ENCODE data around the gene PHF10. TPM values are rescaled to one million over a fixed set of nuclear protein-coding genes. Genes with fewer than 3 reads are reported as not detected.

PHF10 gene
- total and polyA plus RNA-seq, 2 donors (not counting 3 experiments of a cell fraction or from before 2014, with no cell fraction given), result 19.1 to 62.4 TPM

DNA sequence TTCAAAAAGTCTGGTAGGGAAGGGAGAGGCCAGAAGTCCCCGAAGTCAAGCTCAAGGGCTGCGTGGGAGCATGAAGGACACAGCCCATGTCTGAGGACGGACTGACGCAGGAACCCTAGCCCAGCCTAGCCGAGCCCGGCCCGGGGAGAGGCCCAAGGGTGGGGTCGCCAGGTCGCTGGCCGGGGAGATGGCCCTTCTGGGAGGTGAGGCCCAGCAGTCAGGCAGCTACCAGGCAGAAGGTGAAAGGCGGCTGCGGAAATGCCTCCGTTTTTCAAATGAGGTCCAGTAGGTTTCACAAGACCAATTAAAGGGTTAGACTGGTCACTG is 67.1 kb downstream of the PHF10 start:
- FAIRE-seq (no peak), DNase-seq (ENCODE audit: low read depth, low spot score) (no peak)
- no peak overlapping the region for H2AFZ ChIP-seq (ENCODE audit: low read depth, low read length)
- no peaks in the 10 kb centered on the region for H3K9me1 ChIP-seq (replicated peaks; ENCODE audit: control insufficient read depth, extremely low read depth, insufficient read depth, low read length)
- no peak overlapping the region for H3K27ac ChIP-seq (ENCODE audit: insufficient read depth, low read depth, low read length)
- TF ChIP-seq MYC (IDR thresholded peaks at IDR 0.05; ENCODE audit: low read depth, low read length) (no peak), POLR2A (IDR thresholded peaks at IDR 0.05; ENCODE audit: low read depth, low read length) (no peak), POLR2AphosphoS5 (IDR thresholded peaks at IDR 0.05; ENCODE audit: insufficient read depth, low read depth, low read length) (no peak)
- TF ChIP-seq, protein P1, sequence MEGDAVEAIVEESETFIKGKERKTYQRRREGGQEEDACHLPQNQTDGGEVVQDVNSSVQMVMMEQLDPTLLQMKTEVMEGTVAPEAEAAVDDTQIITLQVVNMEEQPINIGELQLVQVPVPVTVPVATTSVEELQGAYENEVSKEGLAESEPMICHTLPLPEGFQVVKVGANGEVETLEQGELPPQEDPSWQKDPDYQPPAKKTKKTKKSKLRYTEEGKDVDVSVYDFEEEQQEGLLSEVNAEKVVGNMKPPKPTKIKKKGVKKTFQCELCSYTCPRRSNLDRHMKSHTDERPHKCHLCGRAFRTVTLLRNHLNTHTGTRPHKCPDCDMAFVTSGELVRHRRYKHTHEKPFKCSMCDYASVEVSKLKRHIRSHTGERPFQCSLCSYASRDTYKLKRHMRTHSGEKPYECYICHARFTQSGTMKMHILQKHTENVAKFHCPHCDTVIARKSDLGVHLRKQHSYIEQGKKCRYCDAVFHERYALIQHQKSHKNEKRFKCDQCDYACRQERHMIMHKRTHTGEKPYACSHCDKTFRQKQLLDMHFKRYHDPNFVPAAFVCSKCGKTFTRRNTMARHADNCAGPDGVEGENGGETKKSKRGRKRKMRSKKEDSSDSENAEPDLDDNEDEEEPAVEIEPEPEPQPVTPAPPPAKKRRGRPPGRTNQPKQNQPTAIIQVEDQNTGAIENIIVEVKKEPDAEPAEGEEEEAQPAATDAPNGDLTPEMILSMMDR (IDR thresholded peaks at IDR 0.05; ENCODE audit: extremely low read depth in 1 of 2, insufficient read depth in 1 of 2, low read depth in 1 of 2, low read length in 2 of 2), result no peak
- H4K20me1 ChIP-seq (replicated peaks; ENCODE audit: control insufficient read depth, extremely low read depth, insufficient read depth, low read length), result no peaks in the 10 kb centered on the region
- intact Hi-C loops (cut with micrococcal nuclease) (loop anchor here (10.0 kb wide), 1 partner anchor 232 kb away; no protein-coding TSS in a partner anchor), dilution Hi-C loops (cut with MboI; ENCODE audit: extremely low pct_ligation_motif_present, low sequenced_read_pairs) (no loop called here)
- no peaks in the 10 kb centered on the region for H3K79me2 ChIP-seq (ENCODE audit: control insufficient read depth, insufficient read depth, low read length)
- no peak overlapping the region for H3K4me3 ChIP-seq (replicated peaks in 1 of 3; ENCODE audit: insufficient read depth in 1 of 3, low read depth in 1 of 3, low read length in 3 of 3)
- no peak overlapping the region for H3K9ac ChIP-seq (replicated peaks; ENCODE audit: extremely low read depth, insufficient read depth, low read length)
- no peak overlapping the region for H3K4me2 ChIP-seq (ENCODE audit: insufficient read depth, low read length)
- CTCF ChIA-PET, result no interaction called here
- peaks cover 0 to 24% of the 10 kb centered on the region in 2 experiments for H3K36me3 ChIP-seq (ENCODE audit: control insufficient read depth in 2 of 2, extremely low read depth in 1 of 2, insufficient read depth in 2 of 2, low read length in 2 of 2)
- BruUV-seq (replicated peaks), result no TSS peak
- no peaks in the 10 kb centered on the region for H3K9me3 ChIP-seq (replicated peaks; ENCODE audit: control insufficient read depth, insufficient read depth, low read length)
- POLR2A ChIA-PET, result no interaction called here
- no peaks in the 10 kb centered on the region for H3K4me1 ChIP-seq (ENCODE audit: control insufficient read depth, extremely low read depth, insufficient read depth, low read length)
- no peaks in the 10 kb centered on the region for H3K27me3 ChIP-seq (ENCODE audit: control insufficient read depth in 2 of 2, insufficient read depth in 2 of 2, low read length in 2 of 2)

DNA sequence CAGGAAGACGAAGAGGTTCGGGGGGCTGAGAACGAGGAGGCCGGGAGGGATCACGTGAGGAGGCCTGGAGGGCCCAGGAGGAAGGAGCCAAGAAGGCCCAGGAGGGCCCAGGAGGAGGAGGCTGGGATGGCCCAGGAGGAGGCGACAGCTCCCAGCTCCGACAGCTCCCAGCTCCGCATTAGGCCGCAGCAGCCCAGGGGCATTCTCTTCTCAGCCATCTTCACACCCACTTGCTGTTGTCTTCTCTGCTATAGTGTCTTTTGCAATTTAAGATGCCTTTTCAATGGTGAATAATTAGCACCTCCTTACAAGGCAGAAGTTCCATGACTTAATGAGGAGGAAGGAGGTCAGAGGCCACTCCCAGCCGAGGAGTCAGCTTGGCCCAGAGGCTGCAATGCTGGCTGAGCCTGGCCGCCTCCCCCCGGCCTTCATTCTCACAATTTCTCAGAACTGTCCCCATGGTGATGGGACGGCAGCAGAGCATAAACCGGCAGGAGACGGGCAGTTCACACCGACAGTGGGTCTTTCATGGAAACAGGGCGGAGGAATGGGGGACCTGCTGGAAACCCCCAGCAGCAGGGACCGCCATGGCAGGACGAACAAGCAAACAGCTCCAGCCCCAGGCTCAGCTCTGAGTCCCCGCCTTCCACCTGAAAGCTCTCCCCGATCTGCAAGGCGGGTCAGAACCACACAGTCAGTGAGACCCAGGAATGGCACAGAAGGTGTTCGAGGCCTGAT is 67.6 kb downstream of the PHF10 start:
- H3K9me3 ChIP-seq (replicated peaks; ENCODE audit: control insufficient read depth, insufficient read depth, low read length), result no peaks in the 10 kb centered on the region
- POLR2A ChIA-PET, result no interaction called here
- intact Hi-C loops (cut with micrococcal nuclease) (loop anchor here (10.0 kb wide), 1 partner anchor 232 kb away; no protein-coding TSS in a partner anchor), dilution Hi-C loops (cut with MboI; ENCODE audit: extremely low pct_ligation_motif_present, low sequenced_read_pairs) (no loop called here)
- H4K20me1 ChIP-seq (replicated peaks; ENCODE audit: control insufficient read depth, extremely low read depth, insufficient read depth, low read length), result no peaks in the 10 kb centered on the region
- no peak overlapping the region for H3K4me2 ChIP-seq (ENCODE audit: insufficient read depth, low read length)
- no peaks in the 10 kb centered on the region for H3K4me1 ChIP-seq (ENCODE audit: control insufficient read depth, extremely low read depth, insufficient read depth, low read length)
- H3K4me3 ChIP-seq (replicated peaks in 1 of 3; ENCODE audit: insufficient read depth in 1 of 3, low read depth in 1 of 3, low read length in 3 of 3), result no peak overlapping the region
- no peaks in the 10 kb centered on the region for H3K9me1 ChIP-seq (replicated peaks; ENCODE audit: control insufficient read depth, extremely low read depth, insufficient read depth, low read length)
- TF ChIP-seq, protein P2, sequence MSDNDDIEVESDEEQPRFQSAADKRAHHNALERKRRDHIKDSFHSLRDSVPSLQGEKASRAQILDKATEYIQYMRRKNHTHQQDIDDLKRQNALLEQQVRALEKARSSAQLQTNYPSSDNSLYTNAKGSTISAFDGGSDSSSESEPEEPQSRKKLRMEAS (IDR thresholded peaks at IDR 0.05; ENCODE audit: insufficient read depth, insufficient read length), result no peak
- no peak for TF ChIP-seq JUN (IDR thresholded peaks at IDR 0.05; ENCODE audit: borderline replicate concordance, insufficient read depth, insufficient read length, low read depth)
- TF ChIP-seq POLR2A (IDR thresholded peaks at IDR 0.05; ENCODE audit: low read depth, low read length), result no peak
- no peak for TF ChIP-seq POLR2AphosphoS5 (IDR thresholded peaks at IDR 0.05; ENCODE audit: insufficient read depth, low read depth, low read length)
- TF ChIP-seq, protein P1 (IDR thresholded peaks at IDR 0.05; ENCODE audit: extremely low read depth in 1 of 2, insufficient read depth in 1 of 2, low read depth in 1 of 2, low read length in 2 of 2), result no peak
- no peak for TF ChIP-seq GATA2 (IDR thresholded peaks at IDR 0.05; ENCODE audit: insufficient read depth, insufficient read length, low read depth, low read length)
- no peak for TF ChIP-seq FOS (IDR thresholded peaks at IDR 0.05; ENCODE audit: borderline replicate concordance, insufficient read depth, low read length)
- TF ChIP-seq EZH2 (IDR thresholded peaks at IDR 0.05; ENCODE audit: borderline replicate concordance, low read depth, low read length, severe bottlenecking), result no peak
- TF ChIP-seq MYC (IDR thresholded peaks at IDR 0.05; ENCODE audit: low read depth, low read length), result no peak
- H3K27me3 ChIP-seq (ENCODE audit: control insufficient read depth in 2 of 2, insufficient read depth in 2 of 2, low read length in 2 of 2), result no peaks in the 10 kb centered on the region
- no peak overlapping the region for H2AFZ ChIP-seq (ENCODE audit: low read depth, low read length)
- no peak overlapping the region for H3K27ac ChIP-seq (ENCODE audit: insufficient read depth, low read depth, low read length)
- H3K79me2 ChIP-seq (ENCODE audit: control insufficient read depth, insufficient read depth, low read length), result no peaks in the 10 kb centered on the region
- H3K9ac ChIP-seq (replicated peaks; ENCODE audit: extremely low read depth, insufficient read depth, low read length), result no peak overlapping the region
- DNase-seq (ENCODE audit: low read depth, low spot score), result no peak
- CTCF ChIA-PET, result no interaction called here
- no peak for FAIRE-seq
- no TSS peak for BruUV-seq (replicated peaks)
- peaks cover 0 to 24% of the 10 kb centered on the region in 2 experiments for H3K36me3 ChIP-seq (ENCODE audit: control insufficient read depth in 2 of 2, extremely low read depth in 1 of 2, insufficient read depth in 2 of 2, low read length in 2 of 2)
